HepG2 (cell line): ENCODE data around the gene PASD1. TPM values are rescaled to one million over a fixed set of nuclear protein-coding genes. Genes with fewer than 3 reads are reported as not detected.

Experiments
- ATAC-seq: fragments of 200-7000 bp; cut with Tn5 transposase; 3 replicates; pipeline ENCODE4 v1.9.1; 2020; ENCODE audit warnings: mild to moderate bottlenecking, moderate library complexity
- BruUV-seq: library from RNA; stranded (reverse); fragments of 400-500 nt; replicated peaks from 2 replicates; lab custom pipeline; 2021; lab: Mats Ljungman, UMichigan
- CTCF ChIA-PET: fragments of 300-600 bp; formaldehyde crosslinking; extraction: SDS; loops from one replicate; lab custom pipeline; 2021; ENCODE audit warnings: low total read pairs, inconsistent platforms, low intra/inter-chr PET ratio; lab: Yijun Ruan, JAX
- POLR2A ChIA-PET: fragments of 350-600 bp; sonication (Branson Sonifier 250); formaldehyde crosslinking; loops from one replicate; lab custom pipeline; 2020; ENCODE audit warnings: antibody characterized with exemption, inconsistent platforms; lab: Yijun Ruan, JAX
- DNase-seq: peaks from one replicate; pipeline ENCODE4 v3.0.0-alpha.2; 2015; ENCODE audit warnings: low spot score
- FAIRE-seq: peaks from 3 replicates; lab custom pipeline; 2011; peaks lifted over from hg19 to GRCh38; lab: Jason Lieb, UNC
- H2AFZ ChIP-seq: one replicate; pipeline ENCODE4 v1.6.1; 2011; ENCODE audit warnings: low read length, inconsistent platforms
- H3K27ac ChIP-seq: fragments of 300-600 bp; 3 replicates; pipeline ENCODE4 v1.8.0; 2011; ENCODE audit warnings: mixed run types, mild to moderate bottlenecking, mixed read lengths, low read length, inconsistent platforms; ENCODE audit not compliant: insufficient read depth; ENCODE audit errors: extremely low read length
- H3K27me3 ChIP-seq, 2 experiments: fragments of 200-600 bp in 1 of 2; 2 replicates in 1 of 2; 3 replicates in 1 of 2; pipeline versions ENCODE4 v1.6.0 to v1.8.0; 2011; ENCODE audit warnings: low read length in 2 of 2, mild to moderate bottlenecking in 2 of 2, moderate library complexity in 2 of 2, inconsistent platforms in 1 of 2; ENCODE audit not compliant: insufficient read depth in 2 of 2, control insufficient read depth in 1 of 2
- H3K36me3 ChIP-seq, 2 experiments: fragments of 200-600 bp in 1 of 2; replicated peaks in 1 of 2; 2 replicates in 1 of 2; 3 replicates in 1 of 2; pipeline versions ENCODE4 v1.5.1 to v1.8.0; 2011; ENCODE audit warnings: low read length in 2 of 2, inconsistent platforms in 1 of 2; ENCODE audit not compliant: insufficient read depth in 2 of 2, control insufficient read depth in 1 of 2
- H3K4me1 ChIP-seq: 2 replicates; pipeline ENCODE4 v1.5.1; 2012; ENCODE audit warnings: low read length, inconsistent platforms; ENCODE audit not compliant: insufficient read depth
- H3K4me2 ChIP-seq: 2 replicates; pipeline ENCODE4 v1.6.0; 2011; ENCODE audit warnings: low read depth, low read length, inconsistent platforms
- H3K4me3 ChIP-seq, 3 experiments: fragments of 200-600 bp in 1 of 3; sonication (generic), shearing (Covaris generic) in 1 of 3; replicated peaks in 1 of 3; 2 replicates each; pipeline ENCODE4 v1.5.1; 2011 to 2016; ENCODE audit warnings: low read length in 3 of 3, inconsistent platforms in 2 of 3, low read depth in 2 of 3, mild to moderate bottlenecking in 2 of 3, control low read depth in 1 of 3, mixed read lengths in 1 of 3; ENCODE audit not compliant: insufficient read depth in 1 of 3
- H3K79me2 ChIP-seq: one replicate; pipeline ENCODE4 v1.6.1; 2011; ENCODE audit warnings: low read length, inconsistent platforms; ENCODE audit not compliant: insufficient read depth
- H3K9ac ChIP-seq: 2 replicates; pipeline ENCODE4 v1.6.0; 2011; ENCODE audit warnings: mild to moderate bottlenecking, low read depth, low read length, inconsistent platforms; ENCODE audit not compliant: insufficient read depth
- H3K9me3 ChIP-seq: 2 replicates; pipeline ENCODE4 v1.5.1; 2012; ENCODE audit warnings: mild to moderate bottlenecking, low read length
- H4K20me1 ChIP-seq: 2 replicates; pipeline ENCODE4 v1.6.0; 2011; ENCODE audit warnings: inconsistent platforms, mild to moderate bottlenecking, low read length, moderate library complexity; ENCODE audit not compliant: insufficient read depth
- AHDC1 ChIP-seq: sonication (generic); formaldehyde crosslinking; IDR thresholded peaks from 2 replicates; pipeline ENCODE4 v1.5.1; 2020; ENCODE audit warnings: mild to moderate bottlenecking, missing genetic modification reagents, borderline replicate concordance
- ARNT ChIP-seq: fragments of 450-650 bp; IDR thresholded peaks from 2 replicates; pipeline ENCODE4 v1.6.1; 2017
- ATRX ChIP-seq: sonication (generic); formaldehyde crosslinking; IDR thresholded peaks from 2 replicates; pipeline ENCODE4 v1.4.0; 2020; ENCODE audit warnings: missing genetic modification reagents, borderline replicate concordance
- CBX2 ChIP-seq, 2 experiments: fragments of 200-600 bp in 1 of 2; sonication (generic); formaldehyde crosslinking in 1 of 2; IDR thresholded peaks; 2 replicates each; pipeline versions ENCODE4 v1.7.0 to v1.8.1; 2018 to 2022; ENCODE audit warnings: low read depth in 2 of 2, low read length in 1 of 2, mild to moderate bottlenecking in 1 of 2, missing genetic modification reagents in 1 of 2
- KDM5A ChIP-seq: fragments of 200-600 bp; sonication (generic); IDR thresholded peaks from 2 replicates; pipeline ENCODE4 v1.7.0; 2018; ENCODE audit warnings: antibody characterized with exemption, mild to moderate bottlenecking, low read length, borderline replicate concordance
- KDM6A ChIP-seq: IDR thresholded peaks from 2 replicates; pipeline ENCODE4 v1.6.1; 2016; ENCODE audit warnings: low read depth
- PAWR ChIP-seq: sonication (generic); formaldehyde crosslinking; IDR thresholded peaks from 2 replicates; pipeline ENCODE4 v1.4.0; 2020; ENCODE audit warnings: missing genetic modification reagents, mild to moderate bottlenecking, borderline replicate concordance
- REL ChIP-seq: sonication (generic); formaldehyde crosslinking; conservative IDR thresholded peaks from 2 replicates; pipeline ENCODE4 v1.8.0; 2022; ENCODE audit warnings: mild to moderate bottlenecking, missing genetic modification reagents, moderate library complexity
- SIN3B ChIP-seq: fragments of 150-350 bp; IDR thresholded peaks from 2 replicates; pipeline ENCODE4 v1.6.1; 2014; ENCODE audit warnings: low read length
- SIX4 ChIP-seq: sonication (generic); formaldehyde crosslinking; IDR thresholded peaks from 2 replicates; pipeline ENCODE4 v1.4.0; 2020; ENCODE audit warnings: missing genetic modification reagents
- TIGD3 ChIP-seq: sonication (generic); formaldehyde crosslinking; IDR thresholded peaks from 2 replicates; pipeline ENCODE4 v1.5.1; 2020; ENCODE audit warnings: mild to moderate bottlenecking, missing genetic modification reagents, borderline replicate concordance
- ZNF33B ChIP-seq: sonication (generic); formaldehyde crosslinking; IDR thresholded peaks from 2 replicates; pipeline ENCODE4 v1.5.1; 2020; ENCODE audit warnings: mild to moderate bottlenecking, missing genetic modification reagents
- ZNF644 ChIP-seq: IDR thresholded peaks from 2 replicates; pipeline ENCODE4 v1.6.1; 2016; ENCODE audit warnings: low read depth
- WGBS: methylation state at CpG from one replicate; pipeline ENCODE4 v1.1.6; 2017; ENCODE audit warnings: low lambda C conversion rate; 5-methylcytosine and 5-hydroxymethylcytosine counted together
- in situ Hi-C: cut with HindIII; loops from 2 replicates; pipeline ENCODE4 v1.10.0; 2017; ENCODE audit warnings: low pct_unique_long_range_greater_than_20kb; ENCODE audit not compliant: extremely low pct_ligation_motif_present
- intact Hi-C: fragments of 100-400 bp; cut with micrococcal nuclease; formaldehyde crosslinking; loops from one replicate; pipeline ENCODE4 v1.10.0; 2022; ENCODE audit not compliant: unreplicated experiment
- polyA plus RNA-seq, 8 experiments: library from polyadenylated mRNA; depleted of rRNA in 3 of 8; stranded (reverse) in 7 of 8; unstranded in 1 of 8; fragments of >200 nt; fragmentation: Illumina TruSeq in 4 of 8; extraction: Trizol in 4 of 8; gene quantifications; 2 replicates each; pipeline versions ENCODE4 v1.2.1 to v1.2.3, GENCODE V29; 2011 to 2016; ENCODE audit warnings: low read depth in 4 of 8, missing spikeins in 1 of 8, mixed read lengths in 1 of 8; ENCODE audit not compliant: insufficient read depth in 1 of 8
- total RNA-seq, 5 experiments: library from RNA; depleted of rRNA; stranded (reverse); fragments of >200 nt; fragmentation: Illumina TruSeq; extraction: Trizol; gene quantifications; 2 replicates each; pipeline ENCODE4 v1.2.3, GENCODE V29; 2016; ENCODE audit warnings: low read depth in 1 of 5
- TF ChIP-seq, protein P1 (sequence below): sonication (generic); formaldehyde crosslinking; IDR thresholded peaks from 2 replicates; pipeline ENCODE4 v1.5.0; 2020; ENCODE audit warnings: missing genetic modification reagents

Gene PASD1
- total and polyA plus RNA-seq, 2 of the 13 experiments (the other 11 are each of a cell fraction or from before 2014, with no cell fraction given) = not detected

DNA sequence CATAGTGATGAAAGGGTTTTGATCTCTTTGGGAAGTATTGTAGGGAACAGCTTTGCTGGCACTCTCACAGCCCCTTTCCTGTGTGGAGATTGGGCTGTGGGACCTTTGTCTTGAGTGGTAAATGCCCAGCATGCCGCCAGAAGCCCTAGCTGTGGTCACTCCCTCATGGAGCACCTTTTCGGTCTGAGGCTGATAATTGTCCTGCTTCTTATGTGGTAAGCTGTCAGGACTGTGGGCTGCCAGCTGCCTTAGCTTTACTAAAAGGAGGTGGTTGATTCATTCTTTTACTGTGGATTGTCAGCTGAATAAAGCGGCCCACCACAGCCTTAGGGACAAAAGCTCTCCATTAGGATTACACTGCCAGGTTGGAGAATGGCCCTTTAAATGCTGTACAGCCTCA, 7.1 kb downstream of the PASD1 start:
- TF ChIP-seq REL (CRISPR knock-in tag) (no peak), ZNF33B (CRISPR knock-in tag) (no peak), CBX2 (IDR thresholded peaks at IDR 0.05; ENCODE audit: low read depth, low read length) (no peak), CBX2 (CRISPR knock-in tag; IDR thresholded peaks at IDR 0.05; ENCODE audit: low read depth) (no peak), SIN3B (no peak), KDM5A (no peak), PAWR (CRISPR knock-in tag) (no peak), ARNT (no peak), ZNF644 (CRISPR knock-in tag) (no peak), TIGD3 (CRISPR knock-in tag) (no peak), SIX4 (CRISPR knock-in tag) (no peak), AHDC1 (CRISPR knock-in tag) (no peak), ATRX (CRISPR knock-in tag) (no peak), KDM6A (CRISPR knock-in tag) (no peak)
- TF ChIP-seq, protein P1, sequence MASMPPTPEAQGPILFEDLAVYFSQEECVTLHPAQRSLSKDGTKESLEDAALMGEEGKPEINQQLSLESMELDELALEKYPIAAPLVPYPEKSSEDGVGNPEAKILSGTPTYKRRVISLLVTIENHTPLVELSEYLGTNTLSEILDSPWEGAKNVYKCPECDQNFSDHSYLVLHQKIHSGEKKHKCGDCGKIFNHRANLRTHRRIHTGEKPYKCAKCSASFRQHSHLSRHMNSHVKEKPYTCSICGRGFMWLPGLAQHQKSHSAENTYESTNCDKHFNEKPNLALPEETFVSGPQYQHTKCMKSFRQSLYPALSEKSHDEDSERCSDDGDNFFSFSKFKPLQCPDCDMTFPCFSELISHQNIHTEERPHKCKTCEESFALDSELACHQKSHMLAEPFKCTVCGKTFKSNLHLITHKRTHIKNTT (CRISPR knock-in tag) = no peak
- no peak overlapping the region for H3K27ac ChIP-seq
- no CpG with 5 or more reads among the region's 3 CpGs for WGBS
- peaks cover 0 to 7% of the 10 kb centered on the region in 2 experiments; a peak in 2 of 5 replicates for H3K27me3 ChIP-seq
- no peak overlapping the region for H3K4me2 ChIP-seq
- intact Hi-C loops (no loop called here), in situ Hi-C loops (no loop called here)
- no peak overlapping the region for H2AFZ ChIP-seq
- no TSS peak for BruUV-seq
- H3K9ac ChIP-seq = no peak overlapping the region
- no peaks in the 10 kb centered on the region for H3K4me1 ChIP-seq
- no peaks in the 10 kb centered on the region for H3K36me3 ChIP-seq
- no peak for FAIRE-seq
- H3K4me3 ChIP-seq = no peak overlapping the region
- no peak for ATAC-seq
- no peaks in the 10 kb centered on the region for H3K9me3 ChIP-seq
- H4K20me1 ChIP-seq = no peaks in the 10 kb centered on the region
- CTCF ChIA-PET = no interaction called here
- H3K79me2 ChIP-seq = no peaks in the 10 kb centered on the region
- POLR2A ChIA-PET = no interaction called here
- no peak for DNase-seq
